HCT116 (cell line): ENCODE measurements around the gene SEC14L3. TPM values are rescaled to one million over a fixed set of nuclear protein-coding genes. Genes with fewer than 3 reads are reported as not detected.

Source experiments
- ATAC-seq: fragments of 200-7000 bp; cut with Tn5 transposase; 2 replicates; pipeline ENCODE4 v1.9.1; 2020; ENCODE audit warnings: mild to moderate bottlenecking, moderate library complexity
- BruUV-seq: library from RNA; stranded (reverse); fragments of 400-500 nt; replicated peaks from 2 replicates; lab custom pipeline; 2021; lab: Mats Ljungman, UMichigan
- CTCF ChIA-PET: fragments of 300-600 bp; sonication (Branson Sonifier 250); formaldehyde crosslinking; loops from one replicate; lab custom pipeline; 2021; ENCODE audit warnings: antibody characterized with exemption; lab: Charles Lee
- POLR2A ChIA-PET: fragments of 300-600, 350-600 bp; sonication (Branson Sonifier 250); formaldehyde crosslinking; loops from one replicate; lab custom pipeline; 2021; ENCODE audit warnings: antibody characterized with exemption; lab: Charles Lee
- RAD21 ChIA-PET, 2 experiments: fragments of 300-600 bp; sonication (Branson Sonifier 250); formaldehyde crosslinking; loops; one replicate each; lab custom pipeline; 2023; ENCODE audit warnings: low total read pairs in 2 of 2; ENCODE audit not compliant: uncharacterized antibody in 2 of 2, unreplicated experiment in 2 of 2, low non-redundant PET in 1 of 2; lab: Charles Lee
- DNase-seq: peaks from one replicate; pipeline ENCODE4 v3.0.0-alpha.2; 2010; ENCODE audit warnings: low read depth, low spot score
- H2AFZ ChIP-seq: fragments of 200-600 bp; shearing (Covaris generic), sonication (generic); 2 replicates; pipeline ENCODE4 v1.6.1; 2017; ENCODE audit warnings: low read depth, mixed run types, mixed read lengths, antibody characterized with exemption, low read length; ENCODE audit not compliant: poor library complexity, severe bottlenecking
- H3K27ac ChIP-seq: 2 replicates; pipeline ENCODE4 v1.5.1; 2012; ENCODE audit warnings: low read depth, low read length
- H3K27me3 ChIP-seq: fragments of 200-600 bp; sonication (generic); 2 replicates; pipeline ENCODE4 v1.6.1; 2016; ENCODE audit warnings: mixed run types, low read length, mixed read lengths; ENCODE audit not compliant: insufficient read depth
- H3K36me3 ChIP-seq, 2 experiments: fragments of 200-500 bp in 1 of 2; fragments of 200-600 bp in 1 of 2; sonication (Bioruptor generic) in 1 of 2; sonication (generic) in 1 of 2; 2 replicates each; pipeline versions ENCODE4 v1.5.1 to v1.6.1; 2014 to 2016; ENCODE audit warnings: low read length in 2 of 2, inconsistent platforms in 1 of 2, mixed read lengths in 1 of 2, mixed run types in 1 of 2; ENCODE audit not compliant: insufficient read depth in 2 of 2, control insufficient read depth in 1 of 2
- H3K4me1 ChIP-seq, 2 experiments: fragments of 200-600 bp in 1 of 2; sonication (generic) in 1 of 2; 2 replicates each; pipeline versions ENCODE4 v1.5.1 to v1.6.1; 2012 to 2017; ENCODE audit warnings: low read length in 2 of 2, inconsistent platforms in 1 of 2, mild to moderate bottlenecking in 1 of 2, mixed read lengths in 1 of 2, mixed run types in 1 of 2, moderate library complexity in 1 of 2; ENCODE audit not compliant: insufficient read depth in 2 of 2, control insufficient read depth in 1 of 2
- H3K4me2 ChIP-seq: fragments of 200-600 bp; sonication (generic); 2 replicates; pipeline ENCODE4 v1.6.1; 2017; ENCODE audit warnings: mixed run types, low read length, mixed read lengths
- H3K4me3 ChIP-seq, 2 experiments: fragments of 200-600 bp in 1 of 2; sonication (generic) in 1 of 2; replicated peaks in 1 of 2; 2 replicates each; pipeline ENCODE4 v1.5.1; 2011 to 2016; ENCODE audit warnings: low read length in 2 of 2, control low read depth in 1 of 2, low read depth in 1 of 2, mild to moderate bottlenecking in 1 of 2, mixed read lengths in 1 of 2, mixed run types in 1 of 2
- H3K79me2 ChIP-seq: fragments of 200-600 bp; sonication (generic); 2 replicates; pipeline ENCODE4 v1.6.1; 2017; ENCODE audit warnings: mild to moderate bottlenecking, mixed run types, low read length, moderate library complexity, mixed read lengths; ENCODE audit not compliant: insufficient read depth
- H3K9ac ChIP-seq: fragments of 200-600 bp; sonication (generic); 2 replicates; pipeline ENCODE4 v1.6.1; 2016; ENCODE audit warnings: low read length, mixed read lengths
- H3K9me2 ChIP-seq: fragments of 200-600 bp; sonication (generic), shearing (Covaris generic); 2 replicates; pipeline ENCODE4 v1.6.1; 2017; ENCODE audit warnings: mixed run types, mild to moderate bottlenecking, moderate library complexity; ENCODE audit not compliant: insufficient read depth
- H3K9me3 ChIP-seq, 2 experiments: fragments of 200-500 bp in 1 of 2; fragments of 200-600 bp in 1 of 2; sonication (Bioruptor generic) in 1 of 2; sonication (generic) in 1 of 2; 2 replicates each; pipeline ENCODE4 v1.6.1; 2014 to 2017; ENCODE audit warnings: low read length in 2 of 2, mixed read lengths in 2 of 2, inconsistent platforms in 1 of 2, low read depth in 1 of 2, mild to moderate bottlenecking in 1 of 2, mixed run types in 1 of 2, moderate library complexity in 1 of 2; ENCODE audit not compliant: control insufficient read depth in 1 of 2, insufficient read depth in 1 of 2
- H4K20me1 ChIP-seq: fragments of 200-600 bp; sonication (generic), shearing (Covaris generic); 2 replicates; pipeline ENCODE4 v1.6.1; 2017; ENCODE audit warnings: mixed run types, mild to moderate bottlenecking, moderate library complexity; ENCODE audit not compliant: insufficient read depth
- ELF1 ChIP-seq: IDR thresholded peaks from 2 replicates; pipeline ENCODE4 v1.6.1; 2012; ENCODE audit warnings: low read depth, borderline replicate concordance
- EZH2phosphoT487 ChIP-seq: fragments of 200-600 bp; IDR thresholded peaks from 2 replicates; pipeline ENCODE4 v1.6.1; 2018; ENCODE audit warnings: antibody characterized with exemption, borderline replicate concordance
- POLR2A ChIP-seq: IDR thresholded peaks from 2 replicates; pipeline ENCODE4 v1.7.0; 2011; ENCODE audit warnings: borderline replicate concordance; ENCODE audit not compliant: insufficient read depth, insufficient read length; ENCODE audit errors: extremely low read depth
- POLR2AphosphoS5 ChIP-seq: IDR thresholded peaks from 2 replicates; pipeline ENCODE4 v1.6.1; 2011; ENCODE audit warnings: mild to moderate bottlenecking, low read depth, low read length, moderate library complexity
- RAD21 ChIP-seq: IDR thresholded peaks from 2 replicates; pipeline ENCODE4 v1.6.1; 2012; ENCODE audit warnings: low read depth, mild to moderate bottlenecking
- intact Hi-C: fragments of 100-400 bp; cut with micrococcal nuclease; formaldehyde crosslinking; loops from 2 replicates; pipeline ENCODE4 v1.10.0; 2022
- total RNA-seq: library from RNA; stranded (reverse); gene quantifications from one replicate; pipeline ENCODE4 v1.2.1, GENCODE V29; 2021; ENCODE audit not compliant: unreplicated experiment
- TF ChIP-seq, protein P1 (sequence below): IDR thresholded peaks from 2 replicates; pipeline ENCODE4 v1.6.1; 2012
- TF ChIP-seq, protein P2 (sequence below), 3 experiments: fragments of 200-600 bp in 1 of 3; sonication (generic) in 1 of 3; IDR thresholded peaks in 2 of 3; conservative IDR thresholded peaks in 1 of 3; 2 replicates each; pipeline ENCODE4 v1.5.1; 2012 to 2017; ENCODE audit warnings: low read depth in 2 of 3, low read length in 2 of 3, antibody characterized with exemption in 1 of 3, borderline replicate concordance in 1 of 3, control low read depth in 1 of 3, mild to moderate bottlenecking in 1 of 3, mixed read lengths in 1 of 3, mixed run types in 1 of 3, moderate library complexity in 1 of 3; ENCODE audit not compliant: insufficient read depth in 1 of 3

The SEC14L3 gene
- total RNA-seq, 1 experiment from 2014 or later = not detected

DNA sequence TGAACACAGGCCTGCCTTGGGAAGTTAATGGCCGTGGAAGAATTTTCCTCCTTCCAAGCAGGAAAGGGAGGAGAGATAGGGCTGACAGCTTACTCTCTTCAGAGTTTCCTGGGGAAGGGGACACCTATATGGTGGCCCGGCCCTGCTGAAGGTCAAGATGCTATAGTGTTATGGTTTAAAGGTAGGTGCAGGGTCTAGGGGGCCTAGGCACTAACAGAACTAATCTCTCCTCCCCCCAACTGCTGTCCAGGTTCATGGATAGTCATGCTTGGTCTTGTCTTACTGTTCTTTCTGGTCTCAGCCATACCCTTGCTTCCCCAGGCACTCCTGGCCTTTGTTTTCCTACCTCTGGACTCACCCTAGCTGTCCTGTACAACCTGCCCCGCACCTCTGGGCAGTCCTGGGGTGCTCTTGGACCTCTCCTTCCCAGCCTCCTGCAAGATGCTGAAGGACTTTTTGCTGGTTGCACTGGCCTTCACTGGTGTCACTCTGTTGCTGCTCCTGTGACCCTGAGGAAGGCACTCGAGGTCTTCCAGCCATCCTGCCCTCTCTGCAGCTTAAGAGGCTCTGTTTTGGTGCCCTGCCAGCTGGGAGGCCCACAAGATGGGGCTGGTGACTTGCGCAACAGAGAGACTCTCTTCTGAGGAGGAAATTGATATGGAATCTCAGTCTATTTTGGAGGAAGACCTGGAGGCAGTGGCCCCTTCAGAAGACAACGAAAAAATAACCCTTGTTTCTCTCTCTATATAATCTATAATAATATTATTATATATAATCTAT, 17.9 kb downstream of the SEC14L3 start:
- BruUV-seq = no TSS peak
- H3K4me3 ChIP-seq = no peak overlapping the region
- no peak overlapping the region for H3K9ac ChIP-seq
- no peak overlapping the region for H2AFZ ChIP-seq
- no peak for DNase-seq
- ChIA-PET RAD21 (no interaction called here), POLR2A (no interaction called here), CTCF (no interaction called here)
- TF ChIP-seq POLR2A (no peak), POLR2AphosphoS5 (no peak), RAD21 (peak; percentile 33; the same call in 1 of the 2 replicates), ELF1 (no peak), EZH2phosphoT487 (no peak)
- TF ChIP-seq, protein P1, sequence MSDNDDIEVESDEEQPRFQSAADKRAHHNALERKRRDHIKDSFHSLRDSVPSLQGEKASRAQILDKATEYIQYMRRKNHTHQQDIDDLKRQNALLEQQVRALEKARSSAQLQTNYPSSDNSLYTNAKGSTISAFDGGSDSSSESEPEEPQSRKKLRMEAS = no peak
- TF ChIP-seq, protein P2, sequence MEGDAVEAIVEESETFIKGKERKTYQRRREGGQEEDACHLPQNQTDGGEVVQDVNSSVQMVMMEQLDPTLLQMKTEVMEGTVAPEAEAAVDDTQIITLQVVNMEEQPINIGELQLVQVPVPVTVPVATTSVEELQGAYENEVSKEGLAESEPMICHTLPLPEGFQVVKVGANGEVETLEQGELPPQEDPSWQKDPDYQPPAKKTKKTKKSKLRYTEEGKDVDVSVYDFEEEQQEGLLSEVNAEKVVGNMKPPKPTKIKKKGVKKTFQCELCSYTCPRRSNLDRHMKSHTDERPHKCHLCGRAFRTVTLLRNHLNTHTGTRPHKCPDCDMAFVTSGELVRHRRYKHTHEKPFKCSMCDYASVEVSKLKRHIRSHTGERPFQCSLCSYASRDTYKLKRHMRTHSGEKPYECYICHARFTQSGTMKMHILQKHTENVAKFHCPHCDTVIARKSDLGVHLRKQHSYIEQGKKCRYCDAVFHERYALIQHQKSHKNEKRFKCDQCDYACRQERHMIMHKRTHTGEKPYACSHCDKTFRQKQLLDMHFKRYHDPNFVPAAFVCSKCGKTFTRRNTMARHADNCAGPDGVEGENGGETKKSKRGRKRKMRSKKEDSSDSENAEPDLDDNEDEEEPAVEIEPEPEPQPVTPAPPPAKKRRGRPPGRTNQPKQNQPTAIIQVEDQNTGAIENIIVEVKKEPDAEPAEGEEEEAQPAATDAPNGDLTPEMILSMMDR (IDR thresholded peaks at IDR 0.05 in 2 of 3, conservative IDR thresholded peaks at IDR 0.05 in 1 of 3; ENCODE audit: borderline replicate concordance in 1 of 3, insufficient read depth in 1 of 3, low read depth in 2 of 3, low read length in 2 of 3) = 0 out of 6 replicates have a peak, but pooled peaks of 1 of the 3 experiments have one; percentile 7
- intact Hi-C loops = no loop called here
- H3K79me2 ChIP-seq = no peaks in the 10 kb centered on the region
- H4K20me1 ChIP-seq = no peaks in the 10 kb centered on the region
- no peaks in the 10 kb centered on the region for H3K27me3 ChIP-seq
- H3K36me3 ChIP-seq = no peaks in the 10 kb centered on the region
- H3K27ac ChIP-seq = no peak overlapping the region
- no peak overlapping the region for H3K4me2 ChIP-seq
- ATAC-seq = no peak
- H3K9me2 ChIP-seq = no peaks in the 10 kb centered on the region
- H3K9me3 ChIP-seq = no peaks in the 10 kb centered on the region
- no peaks in the 10 kb centered on the region for H3K4me1 ChIP-seq
